ENCODE data around the gene CENPA.
"Not testable (repeated sequence)": the region's sequence is repeated elsewhere in the genome, so short reads cannot be mapped to it uniquely, and the experiment has no call there.

CENPA gene

DNA sequence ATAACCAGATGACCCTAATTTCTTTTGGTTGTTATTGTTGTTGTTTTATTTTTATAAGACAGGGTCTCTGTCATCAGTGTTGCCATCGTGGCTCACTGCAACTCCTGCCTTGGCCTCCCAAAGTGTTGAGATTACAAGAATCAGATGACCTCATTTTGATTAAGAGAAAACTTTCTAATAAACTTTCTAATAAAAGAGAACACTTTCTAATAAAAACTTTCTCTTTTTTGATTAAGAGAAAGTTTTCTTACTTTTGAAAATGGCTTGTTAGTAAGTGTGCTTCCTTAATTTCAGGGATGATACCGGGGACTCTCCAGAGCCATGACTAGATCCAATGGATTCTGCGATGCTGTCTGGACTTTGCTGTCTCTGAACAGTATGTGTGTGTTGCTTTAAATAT, 7.7 kb downstream of the CENPA start:
- no peak for DNase-seq
- TF ChIP-seq, protein P1, sequence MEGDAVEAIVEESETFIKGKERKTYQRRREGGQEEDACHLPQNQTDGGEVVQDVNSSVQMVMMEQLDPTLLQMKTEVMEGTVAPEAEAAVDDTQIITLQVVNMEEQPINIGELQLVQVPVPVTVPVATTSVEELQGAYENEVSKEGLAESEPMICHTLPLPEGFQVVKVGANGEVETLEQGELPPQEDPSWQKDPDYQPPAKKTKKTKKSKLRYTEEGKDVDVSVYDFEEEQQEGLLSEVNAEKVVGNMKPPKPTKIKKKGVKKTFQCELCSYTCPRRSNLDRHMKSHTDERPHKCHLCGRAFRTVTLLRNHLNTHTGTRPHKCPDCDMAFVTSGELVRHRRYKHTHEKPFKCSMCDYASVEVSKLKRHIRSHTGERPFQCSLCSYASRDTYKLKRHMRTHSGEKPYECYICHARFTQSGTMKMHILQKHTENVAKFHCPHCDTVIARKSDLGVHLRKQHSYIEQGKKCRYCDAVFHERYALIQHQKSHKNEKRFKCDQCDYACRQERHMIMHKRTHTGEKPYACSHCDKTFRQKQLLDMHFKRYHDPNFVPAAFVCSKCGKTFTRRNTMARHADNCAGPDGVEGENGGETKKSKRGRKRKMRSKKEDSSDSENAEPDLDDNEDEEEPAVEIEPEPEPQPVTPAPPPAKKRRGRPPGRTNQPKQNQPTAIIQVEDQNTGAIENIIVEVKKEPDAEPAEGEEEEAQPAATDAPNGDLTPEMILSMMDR (IDR thresholded peaks at IDR 0.05; ENCODE audit: low read depth, low read length) = no peak
- H3K36me3 ChIP-seq = peaks cover 85% of the 10 kb centered on the region
- no peak overlapping the region for H3K4me3 ChIP-seq (ENCODE audit: low read depth, low read length)
- peaks cover 6% of the 10 kb centered on the region for H3K9me3 ChIP-seq (ENCODE audit: severe bottlenecking)
- H3K27ac ChIP-seq = no peak overlapping the region
- no peaks in the 10 kb centered on the region for H3K27me3 ChIP-seq (ENCODE audit: insufficient read depth, low read depth, severe bottlenecking)

DNA sequence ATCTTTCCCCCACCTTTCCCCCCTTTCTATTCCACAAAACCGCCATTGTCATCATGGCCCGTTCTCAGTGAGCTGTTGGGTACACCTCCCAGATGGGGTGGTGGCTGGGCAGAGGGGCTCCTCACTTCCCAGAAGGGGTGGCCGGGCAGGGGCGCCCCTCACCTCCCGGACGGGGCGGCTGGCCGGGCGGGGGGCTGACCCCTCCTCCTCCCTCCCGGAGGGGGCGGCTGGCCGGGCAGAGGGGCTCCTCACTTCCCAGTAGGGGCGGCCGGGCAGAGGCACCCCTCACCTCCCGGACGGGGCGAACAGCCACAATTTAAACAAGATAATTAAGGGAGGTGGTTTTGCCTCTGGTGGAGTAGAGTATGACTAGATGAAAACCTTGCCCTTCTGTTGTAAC, 9.3 kb downstream of the CENPA start:
- 0 out of 2 replicates have a peak overlapping the region, but pooled peaks have one; percentile 19 for H3K27ac ChIP-seq
- H3K9me3 ChIP-seq (ENCODE audit: severe bottlenecking); H3K27me3 ChIP-seq (ENCODE audit: insufficient read depth, low read depth, severe bottlenecking); H3K4me3 ChIP-seq (ENCODE audit: low read depth, low read length); DNase-seq: not testable (repeated sequence)
- H3K36me3 ChIP-seq = peaks cover 70% of the 10 kb centered on the region

DNA sequence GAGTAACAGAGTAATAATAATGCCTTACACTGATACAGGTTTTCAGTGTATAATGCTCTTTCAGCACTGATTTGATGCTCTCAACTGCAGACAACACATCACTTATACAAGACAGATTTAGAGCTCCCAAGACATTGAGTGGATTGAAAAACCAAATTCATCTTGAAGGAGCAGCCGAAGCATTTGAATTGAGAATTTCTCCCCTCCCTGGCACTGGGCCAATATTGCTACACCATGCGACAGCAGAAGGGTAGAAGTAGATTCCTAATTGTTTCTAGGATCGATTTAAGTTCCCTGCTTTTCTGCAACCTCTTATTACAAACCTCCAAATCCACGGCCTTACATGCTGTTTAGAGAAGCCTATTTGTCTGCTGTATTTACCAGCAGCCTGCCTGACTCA, 15.5 kb downstream of the CENPA start:
- TF ChIP-seq, protein P1 (IDR thresholded peaks at IDR 0.05; ENCODE audit: low read depth, low read length) = no peak
- Histone ChIP-seq H3K27ac (no peak overlapping the region), H3K36me3 (peaks cover 25% of the 10 kb centered on the region), H3K4me3 (ENCODE audit: low read depth, low read length) (no peak overlapping the region), H3K9me3 (ENCODE audit: severe bottlenecking) (no peaks in the 10 kb centered on the region), H3K27me3 (ENCODE audit: insufficient read depth, low read depth, severe bottlenecking) (no peaks in the 10 kb centered on the region)
- no peak for DNase-seq

DNA sequence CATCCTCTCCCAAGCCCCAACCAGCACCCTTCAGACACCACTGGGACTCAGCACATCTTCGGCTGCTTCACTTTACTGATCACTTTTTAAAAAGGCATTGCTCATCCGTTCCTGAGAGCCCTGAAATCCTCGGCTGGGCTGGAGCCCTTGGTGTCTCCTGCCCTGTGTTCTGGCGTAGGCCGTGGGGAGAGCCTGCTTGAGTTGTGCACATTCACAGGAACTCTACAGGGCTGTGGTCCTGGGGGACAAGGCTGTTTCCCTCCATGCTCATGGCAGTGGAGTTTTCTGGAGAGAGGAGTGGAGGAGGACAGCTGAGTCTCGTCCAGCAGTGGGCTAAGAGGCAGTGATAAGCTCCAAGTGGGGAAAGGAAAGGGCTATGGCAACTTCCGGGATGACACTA, 15.9 kb downstream of the CENPA start:
- Histone ChIP-seq H3K4me3 (ENCODE audit: low read depth, low read length) (no peak overlapping the region), H3K27me3 (ENCODE audit: insufficient read depth, low read depth, severe bottlenecking) (no peaks in the 10 kb centered on the region), H3K9me3 (ENCODE audit: severe bottlenecking) (no peaks in the 10 kb centered on the region), H3K27ac (no peak overlapping the region), H3K36me3 (peaks cover 25% of the 10 kb centered on the region)
- TF ChIP-seq, protein P1 (IDR thresholded peaks at IDR 0.05; ENCODE audit: low read depth, low read length) = no peak
- DNase-seq = no peak

DNA sequence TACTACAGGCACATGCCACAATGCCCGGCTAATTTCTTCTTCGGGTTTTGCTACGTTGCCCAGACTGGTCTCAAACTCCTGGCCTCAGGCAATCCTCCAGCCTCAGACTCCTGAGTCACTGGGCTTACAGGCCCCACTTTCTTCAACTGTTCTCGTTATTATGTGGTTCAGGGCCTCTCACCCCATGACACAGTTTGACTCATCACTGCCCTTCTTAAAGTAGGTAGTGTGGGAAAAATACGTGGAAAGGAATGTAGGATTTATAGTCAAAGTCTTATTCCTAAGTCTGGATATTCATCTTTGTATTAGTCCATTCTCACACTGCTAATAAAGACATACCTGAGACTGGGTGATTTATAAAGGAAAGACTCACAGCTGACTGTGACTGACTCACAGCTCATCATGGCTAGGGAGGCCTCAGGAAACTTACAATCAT, 19.4 kb downstream of the CENPA start:
- DNase-seq = no peak
- H3K27ac ChIP-seq = no peak overlapping the region
- TF ChIP-seq, protein P1 (IDR thresholded peaks at IDR 0.05; ENCODE audit: low read depth, low read length) = no peak

DNA sequence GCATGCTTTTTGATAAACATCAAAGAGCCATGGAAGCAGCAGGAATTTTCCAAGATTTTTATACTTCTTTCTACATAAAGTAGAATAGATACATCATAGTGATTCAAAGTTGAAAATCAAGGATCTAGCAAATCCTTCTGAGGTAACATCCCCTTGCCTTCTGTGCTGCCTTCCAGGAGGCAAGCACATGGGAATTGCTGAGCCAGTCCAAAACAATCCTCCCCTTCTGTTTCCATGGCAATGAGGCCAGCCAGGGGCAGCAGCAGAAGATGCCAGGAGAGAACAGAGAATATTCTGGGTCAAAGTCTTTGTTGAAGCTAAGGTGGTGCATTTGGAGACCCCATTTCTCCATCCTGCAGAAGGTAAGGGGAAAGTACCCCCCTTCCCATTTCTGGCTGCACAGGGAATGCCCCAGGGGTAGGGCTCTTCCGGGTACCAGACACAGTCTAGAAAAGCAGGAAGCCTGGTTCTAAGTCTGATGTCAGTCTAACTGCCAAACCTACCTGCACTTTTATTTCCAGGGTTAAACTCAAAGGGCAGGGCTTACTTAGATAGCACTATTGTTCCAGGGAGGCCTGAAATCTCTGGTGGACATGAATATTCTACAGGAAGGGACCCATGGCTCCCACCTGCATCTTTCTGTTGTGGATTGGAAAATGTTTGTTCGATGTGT, 22.1 kb downstream of the CENPA start:
- DNase-seq = no peak
- TF ChIP-seq, protein P1 (IDR thresholded peaks at IDR 0.05; ENCODE audit: low read depth, low read length) = no peak
- Histone ChIP-seq H3K4me3 (ENCODE audit: low read depth, low read length) (no peak overlapping the region), H3K9me3 (ENCODE audit: severe bottlenecking) (no peaks in the 10 kb centered on the region), H3K27ac (no peak overlapping the region), H3K36me3 (no peaks in the 10 kb centered on the region), H3K27me3 (ENCODE audit: insufficient read depth, low read depth, severe bottlenecking) (no peaks in the 10 kb centered on the region)

More for the DNA sequence above, 19.4 kb downstream of the CENPA start:
- peaks cover 9% of the 10 kb centered on the region for H3K36me3 ChIP-seq
- no peaks in the 10 kb centered on the region for H3K27me3 ChIP-seq (ENCODE audit: insufficient read depth, low read depth, severe bottlenecking)
- no peak overlapping the region for H3K4me3 ChIP-seq (ENCODE audit: low read depth, low read length)
- H3K9me3 ChIP-seq (ENCODE audit: severe bottlenecking) = no peaks in the 10 kb centered on the region
